LNCaP clone FGC (cell line): ENCODE data around the gene C1QBP.
"Not testable (repeated sequence)": the region's sequence is repeated elsewhere in the genome, so short reads cannot be mapped to it uniquely, and the experiment has no call there.

Experiments
- DNase-seq: peaks from one replicate; pipeline ENCODE4 v3.0.0-alpha.2; 2011; ENCODE audit warnings: low read depth
- H3K4me3 ChIP-seq: 2 replicates; pipeline ENCODE4 v1.5.1; 2011; ENCODE audit warnings: mild to moderate bottlenecking, low read depth, low read length, control low read depth
- TF ChIP-seq, protein P1 (sequence below): IDR thresholded peaks from 2 replicates; pipeline ENCODE4 v1.5.1; 2012; ENCODE audit warnings: mild to moderate bottlenecking; ENCODE audit not compliant: control insufficient read depth, insufficient read depth; ENCODE audit errors: extremely low read depth

The C1QBP gene

GRCh38 chr17:5446786-5447185 is 7.8 kb upstream of the C1QBP start:
- TF ChIP-seq, protein P1, sequence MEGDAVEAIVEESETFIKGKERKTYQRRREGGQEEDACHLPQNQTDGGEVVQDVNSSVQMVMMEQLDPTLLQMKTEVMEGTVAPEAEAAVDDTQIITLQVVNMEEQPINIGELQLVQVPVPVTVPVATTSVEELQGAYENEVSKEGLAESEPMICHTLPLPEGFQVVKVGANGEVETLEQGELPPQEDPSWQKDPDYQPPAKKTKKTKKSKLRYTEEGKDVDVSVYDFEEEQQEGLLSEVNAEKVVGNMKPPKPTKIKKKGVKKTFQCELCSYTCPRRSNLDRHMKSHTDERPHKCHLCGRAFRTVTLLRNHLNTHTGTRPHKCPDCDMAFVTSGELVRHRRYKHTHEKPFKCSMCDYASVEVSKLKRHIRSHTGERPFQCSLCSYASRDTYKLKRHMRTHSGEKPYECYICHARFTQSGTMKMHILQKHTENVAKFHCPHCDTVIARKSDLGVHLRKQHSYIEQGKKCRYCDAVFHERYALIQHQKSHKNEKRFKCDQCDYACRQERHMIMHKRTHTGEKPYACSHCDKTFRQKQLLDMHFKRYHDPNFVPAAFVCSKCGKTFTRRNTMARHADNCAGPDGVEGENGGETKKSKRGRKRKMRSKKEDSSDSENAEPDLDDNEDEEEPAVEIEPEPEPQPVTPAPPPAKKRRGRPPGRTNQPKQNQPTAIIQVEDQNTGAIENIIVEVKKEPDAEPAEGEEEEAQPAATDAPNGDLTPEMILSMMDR, result no peak
- no peak overlapping the region for H3K4me3 ChIP-seq
- no peak for DNase-seq

- no peak overlapping the region for H3K4me3 ChIP-seq
- DNase-seq, result no peak
- TF ChIP-seq, protein P1, result no peak
Measured at GRCh38 chr17:5444209-5444608, 5.3 kb upstream of the C1QBP start.

DNA sequence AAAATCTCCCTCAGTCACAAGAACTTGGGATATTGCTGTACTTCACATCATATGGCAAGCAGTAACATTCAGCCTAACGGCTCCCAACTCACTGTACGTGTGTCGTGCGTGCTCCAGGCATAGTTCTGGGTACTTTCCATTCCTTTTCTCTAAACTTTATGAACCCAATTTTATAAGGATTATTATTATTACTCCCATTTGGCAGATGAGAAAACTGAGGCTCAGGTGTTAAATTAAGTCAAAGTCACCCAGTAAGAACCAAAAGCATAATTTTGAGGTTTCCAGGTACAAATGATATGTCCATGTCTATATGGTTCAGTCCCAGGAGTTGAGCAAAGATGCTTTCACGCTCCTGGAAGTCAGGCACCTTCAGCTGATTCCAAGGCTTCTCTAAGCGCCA is 4.8 kb upstream of the C1QBP start:
- TF ChIP-seq, protein P1, result no peak
- H3K4me3 ChIP-seq, result no peak overlapping the region
- no peak for DNase-seq

DNA sequence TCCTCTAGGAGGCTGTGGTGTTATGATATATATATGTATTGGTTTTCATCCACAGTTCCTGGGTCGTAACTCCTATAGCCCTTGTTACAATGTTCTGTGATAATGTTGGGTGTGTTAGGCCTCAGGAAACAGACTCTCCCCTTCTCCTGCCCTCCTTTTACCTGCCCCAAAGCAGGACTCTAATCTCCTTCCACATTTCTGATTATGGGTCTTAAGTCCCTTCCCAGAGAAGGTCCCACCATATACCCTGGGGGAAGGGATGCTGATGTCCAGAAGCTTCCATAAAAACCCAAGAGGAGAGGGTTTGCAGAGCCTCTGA is 450 bp upstream of the C1QBP start:
- H3K4me3 ChIP-seq, result peak overlapping the region; percentile 95
- TF ChIP-seq, protein P1, result no peak
- no peak for DNase-seq

DNA sequence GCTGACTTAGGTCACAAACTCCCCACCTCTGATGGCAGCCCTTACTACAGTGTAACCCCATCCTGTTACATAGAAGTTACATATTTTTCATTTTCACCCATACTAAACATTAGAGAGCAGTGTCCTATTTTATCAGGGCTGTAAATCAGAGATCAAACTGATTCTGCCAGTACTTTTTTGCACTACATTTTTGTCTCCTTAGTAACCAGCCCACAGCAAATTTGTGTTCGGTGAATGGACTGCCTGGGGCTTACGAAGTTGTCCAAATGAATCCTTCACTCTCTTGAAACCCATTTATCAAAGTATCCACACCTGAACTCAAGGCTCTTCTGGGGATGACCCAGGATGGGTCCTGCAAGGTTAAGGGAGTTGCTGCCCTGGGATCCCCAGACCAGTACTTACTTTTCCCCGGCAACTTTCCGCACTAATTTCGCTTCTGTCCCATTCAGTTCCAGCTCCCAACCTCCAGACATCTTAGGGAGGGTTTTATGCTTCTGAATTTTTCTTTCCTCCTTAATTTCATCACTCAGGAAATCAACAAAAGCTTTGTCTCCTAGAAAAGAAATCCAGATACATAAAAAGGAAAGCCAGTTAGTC is 1.1 kb downstream of the C1QBP start:
- DNase-seq, result no peak
- TF ChIP-seq, protein P1, result no peak
- peak overlapping the region; percentile 95 for H3K4me3 ChIP-seq

DNA sequence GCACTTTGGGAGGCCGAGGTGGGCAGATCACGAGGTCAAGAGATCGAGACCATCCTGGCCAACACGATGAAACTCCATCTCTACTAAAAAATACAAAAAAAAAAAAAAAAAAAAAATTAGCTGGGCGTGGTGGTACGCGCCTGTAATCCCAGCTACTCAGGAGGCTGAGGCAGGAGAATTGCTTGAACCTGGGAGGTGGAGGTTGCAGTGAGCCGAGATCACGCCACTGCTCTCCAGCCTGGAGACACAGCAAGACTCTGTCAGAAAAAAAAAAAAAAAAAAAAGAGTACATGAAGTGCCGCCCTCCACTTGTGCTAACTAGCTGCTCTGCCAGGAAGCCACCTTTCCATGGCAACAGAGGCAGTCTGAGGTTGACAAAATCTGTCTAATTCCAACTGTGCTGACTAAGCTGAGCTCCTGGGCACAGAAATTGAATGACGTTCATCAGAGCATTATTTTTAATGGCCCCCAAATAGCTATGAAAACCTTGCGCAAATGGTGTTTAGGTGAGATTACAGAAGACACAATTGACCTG is 3.1 kb downstream of the C1QBP start:
- DNase-seq, H3K4me3 ChIP-seq: not testable (repeated sequence)

GRCh38 chr17:5434984-5435383 is 4.0 kb downstream of the C1QBP start:
- DNase-seq, result no peak
- TF ChIP-seq, protein P1, result no peak
- no peak overlapping the region for H3K4me3 ChIP-seq
